Measurements from ENCODE around the gene DLGAP1. TPM values are rescaled to one million over a fixed set of nuclear protein-coding genes. Genes with fewer than 3 reads are reported as not detected.

The DLGAP1 gene
- total and polyA plus RNA-seq, 2 of the 13 experiments (the other 11 are each of a cell fraction or from before 2014, with no cell fraction given), result 0.01 TPM; not detected in 1

GRCh38 chr18:3448838-3449511 is 1006.1 kb downstream of the DLGAP1 start (continued):
- TF ChIP-seq ETV5 (CRISPR knock-in tag; IDR thresholded peaks at IDR 0.05; ENCODE audit: borderline replicate concordance) (peak; percentile 54; the same call in 1 of the 2 replicates), NFYB (CRISPR knock-in tag; IDR thresholded peaks at IDR 0.05) (peak; percentile 41; the same call in 1 of the 2 replicates), ZNF263 (CRISPR knock-in tag; IDR thresholded peaks at IDR 0.05) (peak; percentile 20; the same call in 1 of the 2 replicates), RBM39 (IDR thresholded peaks at IDR 0.05; ENCODE audit: low read depth, low read length, poor library complexity, severe bottlenecking) (peak; percentile 14), HOXA9 (CRISPR knock-in tag; IDR thresholded peaks at IDR 0.05; ENCODE audit: borderline replicate concordance) (no peak), SP5 (CRISPR knock-in tag; IDR thresholded peaks at IDR 0.05; ENCODE audit: borderline replicate concordance, low read depth) (peak; percentile 41; the same call in 1 of the 2 replicates), ZSCAN31 (CRISPR knock-in tag; IDR thresholded peaks at IDR 0.05; ENCODE audit: low read depth) (peak; percentile 74; the same call in 1 of the 2 replicates), HDAC2 (CRISPR knock-in tag; IDR thresholded peaks at IDR 0.05) (peak; percentile 31; the same call in 1 of the 2 replicates), TBX3 (IDR thresholded peaks at IDR 0.05; ENCODE audit: borderline replicate concordance) (peak; percentile 27; the same call in 1 of the 2 replicates), ELF1 (CRISPR knock-in tag; IDR thresholded peaks at IDR 0.05) (0 out of 2 replicates have a peak, but pooled peaks have one; percentile 17), ZNF367 (CRISPR knock-in tag; IDR thresholded peaks at IDR 0.05; ENCODE audit: borderline replicate concordance) (0 out of 2 replicates have a peak, but pooled peaks have one; percentile 71), MTF1 (CRISPR knock-in tag; IDR thresholded peaks at IDR 0.05) (0 out of 2 replicates have a peak, but pooled peaks have one; percentile 40), RCOR2 (CRISPR knock-in tag; IDR thresholded peaks at IDR 0.05) (no peak), SRY (CRISPR knock-in tag; IDR thresholded peaks at IDR 0.05) (0 out of 2 replicates have a peak, but pooled peaks have one; percentile 53), ZNF160 (CRISPR knock-in tag; IDR thresholded peaks at IDR 0.05) (no peak), ZC3H4 (CRISPR knock-in tag; IDR thresholded peaks at IDR 0.05; ENCODE audit: borderline replicate concordance) (peak; percentile 69), PAXIP1 (CRISPR knock-in tag; conservative IDR thresholded peaks at IDR 0.05) (peak; percentile 34; the same call in 1 of the 2 replicates), ZNF776 (CRISPR knock-in tag; IDR thresholded peaks at IDR 0.05) (0 out of 2 replicates have a peak, but pooled peaks have one; percentile 37), HOXD1 (CRISPR knock-in tag; IDR thresholded peaks at IDR 0.05) (0 out of 2 replicates have a peak, but pooled peaks have one; percentile 47), SOX13 (IDR thresholded peaks at IDR 0.05) (no peak), SOX13 (CRISPR knock-in tag; conservative IDR thresholded peaks at IDR 0.05 in 1 of 2, IDR thresholded peaks at IDR 0.05 in 1 of 2) (no peak), ZNF451 (CRISPR knock-in tag; IDR thresholded peaks at IDR 0.05) (peak; percentile 25; the same call in 1 of the 2 replicates)
- TF ChIP-seq, protein P1, sequence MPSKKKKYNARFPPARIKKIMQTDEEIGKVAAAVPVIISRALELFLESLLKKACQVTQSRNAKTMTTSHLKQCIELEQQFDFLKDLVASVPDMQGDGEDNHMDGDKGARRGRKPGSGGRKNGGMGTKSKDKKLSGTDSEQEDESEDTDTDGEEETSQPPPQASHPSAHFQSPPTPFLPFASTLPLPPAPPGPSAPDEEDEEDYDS (CRISPR knock-in tag; IDR thresholded peaks at IDR 0.05), result peak; percentile 90
- TF ChIP-seq, protein P2, sequence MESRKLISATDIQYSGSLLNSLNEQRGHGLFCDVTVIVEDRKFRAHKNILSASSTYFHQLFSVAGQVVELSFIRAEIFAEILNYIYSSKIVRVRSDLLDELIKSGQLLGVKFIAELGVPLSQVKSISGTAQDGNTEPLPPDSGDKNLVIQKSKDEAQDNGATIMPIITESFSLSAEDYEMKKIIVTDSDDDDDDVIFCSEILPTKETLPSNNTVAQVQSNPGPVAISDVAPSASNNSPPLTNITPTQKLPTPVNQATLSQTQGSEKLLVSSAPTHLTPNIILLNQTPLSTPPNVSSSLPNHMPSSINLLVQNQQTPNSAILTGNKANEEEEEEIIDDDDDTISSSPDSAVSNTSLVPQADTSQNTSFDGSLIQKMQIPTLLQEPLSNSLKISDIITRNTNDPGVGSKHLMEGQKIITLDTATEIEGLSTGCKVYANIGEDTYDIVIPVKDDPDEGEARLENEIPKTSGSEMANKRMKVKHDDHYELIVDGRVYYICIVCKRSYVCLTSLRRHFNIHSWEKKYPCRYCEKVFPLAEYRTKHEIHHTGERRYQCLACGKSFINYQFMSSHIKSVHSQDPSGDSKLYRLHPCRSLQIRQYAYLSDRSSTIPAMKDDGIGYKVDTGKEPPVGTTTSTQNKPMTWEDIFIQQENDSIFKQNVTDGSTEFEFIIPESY (CRISPR knock-in tag; IDR thresholded peaks at IDR 0.05), result no peak

Measured in HepG2 (cell line).